NK-92 (cell line): ENCODE measurements around the gene KHDC1.
"Not testable (repeated sequence)": the region's sequence is repeated elsewhere in the genome, so short reads cannot be mapped to it uniquely, and the experiment has no call there.

Experiments used
- DNase-seq: peaks from one replicate; lab custom pipeline; 2025; ENCODE audit not compliant: unreplicated experiment; lab: John Stamatoyannopoulos, UW

The KHDC1 gene, protein sequence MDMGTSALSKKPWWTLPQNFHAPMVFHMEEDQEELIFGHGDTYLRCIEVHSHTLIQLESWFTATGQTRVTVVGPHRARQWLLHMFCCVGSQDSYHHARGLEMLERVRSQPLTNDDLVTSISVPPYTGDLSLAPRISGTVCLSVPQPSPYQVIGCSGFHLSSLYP

DNA sequence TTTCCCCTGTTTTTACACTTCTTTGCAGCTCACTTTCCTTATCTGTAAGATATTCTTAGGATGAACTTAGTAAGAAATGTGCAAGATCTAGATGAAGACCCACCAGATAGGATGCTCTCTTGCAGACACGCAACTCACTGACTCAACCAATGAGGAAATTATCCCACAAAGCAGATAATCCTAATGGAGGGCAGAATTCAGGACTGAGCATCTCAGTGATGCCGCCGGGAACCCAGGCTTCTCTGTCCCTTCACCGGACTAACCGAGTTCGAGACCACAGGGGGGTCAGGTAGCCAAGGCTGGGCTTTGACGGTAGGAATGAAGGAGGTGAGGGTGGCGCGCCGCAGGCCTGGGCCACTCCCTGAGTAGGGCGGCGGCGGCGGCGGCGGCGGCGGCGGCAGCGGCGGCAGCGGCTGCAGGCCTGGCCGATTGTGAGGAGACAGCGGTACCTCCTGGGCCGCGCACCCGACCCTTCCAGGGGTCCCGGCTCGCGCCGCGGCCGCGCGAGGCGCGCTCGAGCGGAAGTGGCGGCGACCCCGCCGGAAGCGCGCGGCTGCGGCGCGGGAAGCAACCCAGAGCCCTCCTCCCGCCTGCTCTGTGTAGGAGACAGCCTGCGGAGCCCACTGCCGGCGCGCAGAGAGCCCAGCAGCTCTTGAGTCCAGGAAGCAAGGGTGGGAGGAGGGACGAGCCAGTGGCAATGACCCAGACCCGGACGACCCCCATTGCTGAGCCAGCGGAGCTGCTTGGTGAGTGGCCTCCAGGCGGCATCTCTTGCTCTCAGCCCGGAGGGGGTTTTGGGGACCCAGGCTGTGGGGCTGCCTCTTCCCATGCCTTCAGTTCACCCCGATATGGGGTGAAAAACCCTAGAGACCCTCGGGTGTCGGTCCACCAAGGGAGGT is at the start of gene KHDC1:
Gene KHDC1, minus strand, starts transcription at position 526 of the 899 bp plus-strand sequence. CDS start 20,679 bp downstream, outside the sequence.
- no peak for DNase-seq

DNA sequence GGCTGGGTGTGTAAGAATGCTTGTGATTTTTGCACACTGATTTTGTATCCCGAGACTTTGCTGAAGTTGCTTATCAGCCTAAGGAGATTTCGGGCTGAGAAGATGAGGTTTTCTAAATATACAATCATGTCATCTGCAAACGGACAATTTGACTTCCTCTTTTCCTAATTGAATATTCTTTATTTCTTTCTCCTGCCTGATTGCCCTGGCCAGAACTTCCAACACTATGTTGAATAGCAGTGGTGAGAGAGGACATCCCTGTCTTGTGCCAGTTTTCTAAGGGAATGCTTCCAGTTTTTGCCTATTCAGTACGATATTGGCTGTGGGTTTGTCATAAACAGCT is 47.5 kb upstream of the KHDC1 start:
- DNase-seq = not testable (repeated sequence)

DNA sequence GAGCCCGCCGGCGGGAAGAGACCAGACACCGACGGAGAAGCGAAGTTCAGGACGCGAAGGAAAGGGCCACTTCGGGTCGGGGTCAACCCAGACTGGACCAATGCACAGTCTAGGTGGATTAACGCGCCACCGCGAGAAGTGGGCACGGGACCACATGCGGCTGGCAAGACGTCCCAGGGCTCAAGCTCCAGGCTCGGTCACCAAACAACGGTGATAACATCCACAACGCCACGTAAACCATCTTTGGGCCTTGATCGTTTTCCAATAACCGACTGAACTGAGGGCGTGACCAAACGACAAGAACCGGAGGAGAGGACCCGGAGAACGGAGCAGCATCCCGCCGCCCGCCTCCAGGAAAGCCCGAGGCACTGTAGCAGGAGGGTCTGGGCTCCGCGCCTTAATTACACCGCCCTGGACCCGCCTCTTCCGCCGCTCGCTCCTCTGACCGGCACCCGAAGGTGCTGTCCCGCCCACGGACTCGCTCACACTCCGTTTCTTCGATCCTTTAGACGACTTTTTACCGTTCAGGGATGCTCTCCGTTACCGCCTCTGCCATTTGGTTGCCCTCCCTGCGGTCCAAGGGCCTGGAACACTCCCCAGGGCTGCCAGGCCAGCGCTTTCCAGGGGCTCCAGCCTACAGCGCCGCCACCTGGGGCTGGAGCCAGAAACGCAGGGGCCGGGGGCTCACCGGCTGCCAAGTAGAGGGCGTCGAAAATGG is 46.9 kb upstream of the KHDC1 start:
- no peak for DNase-seq

DNA sequence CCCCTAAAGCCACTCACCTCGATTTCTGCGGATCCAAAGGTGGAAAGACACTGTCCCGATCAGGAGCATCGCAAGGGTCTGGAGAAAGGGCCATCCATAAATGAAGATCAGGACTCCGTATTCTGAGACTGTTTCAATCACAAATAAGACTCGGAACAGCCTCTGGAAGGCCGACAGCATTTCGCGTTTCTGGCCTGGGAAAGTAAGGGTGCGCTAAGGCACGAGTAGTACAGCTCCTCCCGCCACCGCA is 46.5 kb upstream of the KHDC1 start:
- no peak for DNase-seq

DNA sequence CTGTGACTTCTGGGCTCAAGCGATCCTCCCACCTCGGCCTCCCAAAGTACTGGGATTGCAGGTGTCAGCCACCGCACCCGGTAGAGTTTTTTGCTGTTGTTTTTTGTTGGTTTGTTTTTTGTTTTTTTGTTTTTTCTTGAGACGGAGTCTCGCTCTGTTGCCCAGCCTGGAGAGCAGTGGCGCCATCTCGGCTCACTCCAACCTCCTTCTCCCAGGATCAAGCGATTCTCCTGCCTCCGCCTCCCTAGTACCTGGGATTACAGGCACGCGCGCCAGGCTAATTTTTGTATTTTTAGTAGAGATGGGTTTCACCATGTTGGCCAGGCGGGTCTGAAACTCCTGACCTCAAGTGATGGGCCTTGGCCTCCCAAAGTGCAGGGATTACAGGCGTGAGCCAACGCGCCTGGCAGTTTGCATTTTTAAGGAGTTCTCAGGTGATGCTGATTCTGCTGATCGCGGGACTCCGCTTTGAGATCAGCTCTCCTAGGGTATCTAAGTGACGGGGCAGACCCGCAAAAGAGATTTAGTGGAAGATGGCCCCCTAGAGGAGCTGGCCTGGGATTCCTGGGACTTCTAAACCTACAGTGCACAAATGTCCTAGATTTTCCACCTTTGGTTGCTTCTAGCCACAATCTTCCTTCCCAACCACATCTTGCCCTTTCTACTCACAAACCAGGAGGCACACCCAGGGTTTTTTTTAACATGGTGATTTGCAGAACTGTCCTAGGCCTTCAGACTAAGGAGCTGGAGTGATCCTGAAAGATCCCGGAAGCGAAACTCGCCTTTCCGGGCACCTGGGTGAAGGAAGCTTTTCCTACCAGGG is 45.9 kb upstream of the KHDC1 start:
- DNase-seq = no peak

DNA sequence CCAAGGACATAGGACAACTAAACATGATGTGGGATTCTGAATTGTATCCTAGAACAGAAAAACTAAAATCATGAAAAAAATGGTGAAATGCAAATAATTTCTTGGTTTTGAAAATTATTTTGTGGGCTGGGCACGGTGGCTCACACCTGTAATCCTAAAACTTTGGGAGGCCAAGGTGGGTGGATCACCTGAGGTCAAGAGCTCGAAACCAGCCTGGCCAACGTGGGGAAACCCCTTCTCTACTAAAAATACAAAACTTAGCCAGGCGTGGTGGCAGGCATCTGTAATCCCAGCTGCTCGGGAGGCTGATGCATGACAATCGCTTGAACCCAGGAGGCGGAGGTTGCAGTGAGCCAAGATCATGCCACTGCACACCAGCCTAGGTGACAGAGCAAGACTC is 40.8 kb upstream of the KHDC1 start:
- DNase-seq = not testable (repeated sequence)

DNA sequence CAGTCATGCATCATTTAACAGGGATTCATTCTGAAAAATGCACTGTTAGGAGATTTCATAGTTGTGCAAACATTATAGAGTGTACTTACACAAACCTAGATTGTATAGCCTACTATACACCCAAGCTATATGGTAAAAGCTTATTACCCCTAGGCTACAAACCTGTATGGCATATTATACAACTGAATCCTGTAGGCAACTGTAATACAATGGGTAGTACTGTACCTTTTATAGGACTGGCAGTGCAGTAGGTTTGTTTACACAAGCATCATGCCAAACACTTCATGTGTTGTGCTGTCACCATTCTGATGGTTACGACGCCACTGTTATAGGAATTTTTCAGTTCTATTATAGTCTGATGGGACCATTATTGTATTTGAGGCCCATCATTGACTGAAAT is 39.3 kb upstream of the KHDC1 start:
- no peak for DNase-seq

DNA sequence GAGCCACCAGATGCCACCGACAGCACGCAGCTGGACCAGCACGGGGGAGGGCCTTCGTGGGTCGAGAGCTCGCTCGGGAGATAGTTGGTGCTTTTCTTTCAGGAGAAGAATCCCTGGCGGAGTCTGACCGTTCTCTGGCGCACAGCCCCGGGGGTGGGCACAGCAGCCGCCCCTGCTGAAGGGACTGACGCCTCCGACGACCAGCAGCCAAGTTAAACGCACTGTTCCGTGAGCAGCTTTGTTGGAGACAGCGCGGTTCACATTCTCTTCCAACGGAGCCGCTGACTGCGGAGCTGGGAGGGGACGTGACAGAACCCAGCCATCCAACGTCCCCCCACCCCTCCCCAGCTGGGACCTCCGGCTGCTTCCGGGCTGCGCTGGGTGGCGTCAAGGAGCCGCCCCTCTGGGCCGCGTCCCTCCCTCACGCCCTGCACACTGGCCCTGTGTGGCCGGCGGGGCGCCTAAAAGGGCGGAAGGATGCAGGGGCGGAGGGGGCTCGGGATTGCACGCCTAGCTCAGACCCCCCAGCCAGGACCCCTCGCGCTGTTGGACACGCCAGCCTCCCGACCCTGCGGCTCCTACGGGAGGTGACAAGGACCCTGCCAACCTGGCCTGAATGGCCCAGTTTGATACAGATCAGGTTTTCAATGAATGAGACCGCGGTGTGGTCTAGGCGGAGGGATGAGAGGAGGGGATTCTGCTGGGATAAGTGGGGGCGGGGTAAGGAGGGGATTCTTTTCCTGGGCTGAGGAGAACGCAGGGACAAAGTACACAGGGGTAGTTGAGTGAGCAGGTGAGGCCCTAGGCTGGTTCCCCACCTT is 36.4 kb upstream of the KHDC1 start:
- no peak for DNase-seq

DNA sequence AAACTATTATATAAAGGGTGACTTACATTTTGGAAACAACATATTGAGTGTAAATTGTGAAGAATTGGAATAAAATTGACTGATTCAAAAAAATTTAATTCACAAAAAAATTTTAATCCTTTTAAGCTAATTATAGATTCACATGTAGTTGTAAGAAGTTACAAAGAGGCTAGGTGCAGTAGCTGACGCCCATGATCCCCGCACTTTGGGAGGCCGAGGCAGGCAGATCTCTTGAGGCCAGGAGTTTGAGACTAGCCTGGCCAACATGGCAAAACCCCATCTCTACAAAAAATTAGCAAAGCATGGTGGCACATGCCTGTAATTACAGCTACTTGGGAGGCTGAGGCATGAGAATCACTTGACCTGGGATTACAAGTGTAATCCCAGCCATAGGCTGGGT is 30.3 kb upstream of the KHDC1 start:
- DNase-seq = no peak

DNA sequence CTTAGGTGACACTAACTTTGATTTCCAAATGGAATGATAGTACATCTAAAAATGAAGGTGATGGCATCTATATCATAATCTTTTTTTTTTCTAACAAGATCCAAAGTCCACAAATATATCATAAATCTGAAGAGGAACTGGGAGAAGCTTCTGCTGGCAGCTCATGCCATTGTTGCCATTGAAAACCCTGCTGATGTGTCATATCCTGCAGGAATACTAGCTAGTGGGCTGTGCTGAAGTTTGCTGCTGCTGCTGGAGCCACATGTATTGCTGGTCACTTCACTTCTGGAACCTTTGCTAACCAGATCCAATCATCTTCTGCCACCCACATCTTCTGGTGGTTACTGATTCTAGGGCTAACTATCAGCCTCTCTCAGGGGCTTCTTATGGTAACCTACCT is 27.4 kb upstream of the KHDC1 start:
- DNase-seq = no peak

DNA sequence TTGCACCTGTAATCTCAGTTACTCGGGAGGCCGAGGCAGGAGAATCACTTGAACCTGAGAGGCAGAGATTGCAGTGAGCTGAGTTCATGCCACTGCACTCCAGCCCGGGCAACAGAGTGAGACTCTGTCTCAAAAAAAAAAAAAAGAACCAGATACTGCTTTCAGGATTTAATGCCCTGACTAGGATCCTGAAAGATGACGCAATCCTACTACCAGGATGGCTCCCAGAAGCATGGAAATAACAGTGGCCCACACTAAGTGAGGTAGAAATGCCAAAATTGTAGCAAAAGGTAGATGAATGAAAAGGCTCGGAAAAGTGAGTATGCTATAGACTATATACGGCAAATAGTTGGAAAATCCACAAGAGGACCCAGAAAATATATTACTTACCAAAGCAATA is 23.8 kb upstream of the KHDC1 start:
- no peak for DNase-seq

DNA sequence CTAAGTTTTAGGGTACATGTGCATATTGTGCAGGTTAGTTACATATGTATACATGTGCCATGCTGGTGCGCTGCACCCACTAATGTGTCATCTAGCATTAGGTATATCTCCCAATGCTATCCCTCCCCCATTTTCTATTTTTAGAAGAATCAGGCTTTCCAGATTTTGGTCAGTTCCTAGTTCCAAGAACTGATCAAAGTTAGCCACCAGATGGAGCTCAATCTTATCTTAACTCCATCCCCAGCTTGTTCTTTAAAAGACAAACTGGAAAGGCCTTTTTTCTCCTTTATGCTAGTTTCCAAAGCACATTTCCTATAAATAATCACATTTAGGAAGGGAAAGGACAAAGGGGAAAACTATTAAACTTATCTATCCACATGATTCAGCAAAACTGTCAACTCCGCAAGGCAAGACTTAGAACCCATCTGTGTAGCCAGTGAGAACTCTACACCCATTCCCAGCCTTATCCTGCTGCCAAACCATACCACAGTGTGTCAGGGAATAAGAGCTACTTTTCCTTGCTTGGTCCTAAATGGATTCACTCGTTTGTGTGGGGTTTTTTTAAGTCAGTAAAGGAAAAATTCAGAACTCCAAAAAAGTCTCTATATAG is 22.8 kb upstream of the KHDC1 start:
- no peak for DNase-seq

DNA sequence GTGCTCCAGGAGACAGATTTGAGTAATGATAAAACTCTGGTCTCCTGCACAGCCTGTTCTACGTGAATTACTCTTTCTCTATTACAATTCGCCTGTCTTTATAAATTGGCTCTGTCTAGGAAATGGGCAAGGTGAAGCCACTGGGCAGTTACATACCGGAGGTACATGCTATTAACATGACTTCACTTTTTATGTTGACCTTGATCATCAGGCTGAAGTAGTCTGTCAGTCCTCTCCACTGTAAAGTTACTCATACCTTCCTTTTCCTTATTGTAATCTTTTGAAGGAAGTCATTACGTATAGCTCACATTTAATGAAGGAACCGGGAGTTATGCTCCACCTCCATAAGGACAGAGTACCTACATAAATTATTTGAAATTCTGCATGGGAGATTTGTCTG is 19.9 kb upstream of the KHDC1 start:
- DNase-seq = no peak

DNA sequence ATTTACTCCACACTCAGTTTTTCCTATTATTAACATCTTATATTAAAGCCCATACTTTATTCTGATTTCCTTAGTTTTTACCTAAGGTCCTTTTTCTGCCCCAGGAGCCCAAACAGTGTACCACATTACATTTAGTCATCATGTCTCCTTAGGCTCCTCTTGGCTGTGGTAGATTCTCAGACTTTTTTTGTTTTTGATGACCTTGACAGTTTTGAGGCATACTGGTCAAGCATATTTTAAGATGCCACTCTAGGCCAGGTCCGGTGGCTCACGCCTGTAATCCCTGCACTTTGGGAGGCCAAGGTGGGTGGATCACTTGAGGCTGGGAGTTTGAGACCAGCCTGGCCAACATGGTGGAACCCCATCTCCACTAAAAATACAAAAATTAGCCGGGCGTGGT is 18.7 kb upstream of the KHDC1 start:
- not testable (repeated sequence) for DNase-seq

DNA sequence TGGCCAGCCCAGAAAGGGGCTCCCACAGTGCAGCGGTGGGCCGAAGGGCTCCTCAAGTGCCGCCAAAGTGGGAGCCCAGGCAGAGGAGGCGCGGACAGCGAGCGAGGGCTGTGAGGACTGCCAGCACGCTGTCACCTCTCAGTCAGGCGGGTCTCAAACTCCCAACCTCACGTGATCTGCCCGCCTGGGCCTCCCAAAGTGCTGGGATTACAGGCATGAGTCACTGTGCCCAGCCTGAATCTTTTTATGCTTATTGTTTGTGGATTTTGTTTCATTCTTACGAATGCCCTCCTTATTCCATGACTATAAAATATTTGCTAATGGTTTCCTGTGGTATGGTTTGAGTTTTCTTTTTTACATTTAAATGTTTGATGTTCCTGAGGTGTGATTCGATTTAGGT is 6.3 kb upstream of the KHDC1 start:
- not testable (repeated sequence) for DNase-seq

DNA sequence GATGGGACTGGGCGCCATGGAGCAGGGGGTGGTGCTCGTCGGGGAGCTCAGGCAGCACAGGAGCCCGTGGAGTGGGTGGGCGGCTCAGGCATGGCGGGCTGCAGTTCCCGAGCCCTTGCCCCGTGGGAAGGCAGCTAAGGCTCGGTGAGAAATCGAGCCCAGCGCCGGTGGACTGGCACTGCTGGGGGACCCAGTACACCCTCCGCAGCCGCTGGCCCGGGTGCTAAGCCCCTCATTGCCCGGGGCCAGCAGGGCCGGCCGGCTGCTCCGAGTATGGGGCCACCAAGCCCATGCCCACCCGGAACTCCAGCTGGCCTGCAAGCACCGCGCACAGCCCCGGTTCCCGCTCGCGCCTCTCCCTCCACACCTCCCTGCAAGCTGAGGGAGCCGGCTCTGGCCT is 5.9 kb upstream of the KHDC1 start:
- not testable (repeated sequence) for DNase-seq

DNA sequence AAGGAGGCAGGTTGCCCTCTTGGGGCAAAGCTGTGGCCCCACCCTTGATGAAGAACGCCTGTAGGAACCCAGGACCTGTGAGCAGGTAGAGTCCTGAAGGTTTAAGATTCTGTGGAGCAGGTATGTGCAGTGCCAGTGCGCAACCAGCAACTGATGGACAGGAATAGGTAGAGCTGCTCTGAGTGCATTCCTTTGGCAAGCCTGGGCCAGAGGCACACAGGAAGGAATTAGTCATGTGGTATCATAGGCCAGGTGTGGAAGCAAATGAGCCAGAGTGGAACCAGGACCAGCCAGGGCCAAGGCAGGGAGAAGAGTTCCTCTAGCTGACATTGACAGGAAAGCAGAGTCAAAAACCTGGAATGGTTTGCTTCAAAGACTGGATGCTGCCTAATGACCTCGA is 1.4 kb upstream of the KHDC1 start:
- no peak for DNase-seq

DNA sequence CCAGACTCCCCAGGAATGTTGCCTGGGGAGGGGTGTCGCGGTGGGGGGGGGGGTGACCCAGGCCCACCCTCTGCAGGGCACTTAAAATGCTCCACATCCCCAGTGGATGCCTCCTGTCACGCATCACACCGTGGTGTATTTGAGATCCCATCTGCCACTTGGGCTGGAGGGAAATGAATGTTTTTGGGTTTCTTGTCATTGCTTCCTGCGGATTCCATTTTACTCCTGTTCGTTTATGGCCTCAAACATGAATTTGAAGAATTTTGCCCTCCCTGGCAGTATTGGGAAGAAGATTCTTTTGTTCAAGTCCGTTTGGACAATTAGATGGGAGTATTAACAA is 544 bp upstream of the KHDC1 start:
- DNase-seq = no peak

DNA sequence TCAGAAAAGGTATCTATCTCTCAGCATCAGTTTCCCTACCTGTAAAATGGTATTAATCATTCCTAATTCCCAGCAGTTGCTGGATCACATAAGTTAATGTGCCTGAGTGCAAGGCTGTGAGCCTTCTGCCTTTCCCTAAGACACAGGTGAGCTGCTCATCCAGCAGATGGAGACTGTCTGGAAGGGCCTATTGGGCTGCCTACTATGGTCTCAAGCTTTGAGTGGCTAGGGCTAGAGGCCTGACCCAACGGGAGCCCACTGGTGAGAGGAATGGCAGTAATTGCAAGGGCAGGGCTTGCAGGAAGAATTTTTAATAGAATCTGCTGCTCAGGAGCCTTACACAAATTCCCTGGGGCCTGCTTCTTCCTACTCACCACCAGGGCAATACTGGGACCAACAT is 4.3 kb downstream of the KHDC1 start:
- no peak for DNase-seq

DNA sequence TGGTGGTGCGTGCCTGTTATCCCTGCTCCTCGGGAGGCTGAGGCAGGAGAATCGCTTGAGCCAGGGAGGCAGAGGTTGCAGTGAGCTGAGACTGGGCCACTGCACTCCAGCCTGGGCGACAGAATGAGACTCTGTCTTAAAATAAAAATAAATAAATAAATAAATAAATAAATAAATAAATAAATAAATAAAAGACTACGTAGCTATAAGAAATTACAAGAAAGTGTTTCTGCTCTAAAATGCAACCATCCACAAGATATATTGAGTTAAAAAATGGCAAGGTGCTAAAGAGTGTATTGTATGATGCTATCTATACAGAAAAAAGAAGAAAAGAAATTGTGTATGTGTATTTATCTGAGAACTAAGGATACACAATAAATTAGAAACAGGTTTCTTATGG is 8.7 kb downstream of the KHDC1 start:
- DNase-seq = not testable (repeated sequence)
